ENCODE measurements around the gene ASTN2.

- TF ChIP-seq CTCF (IDR thresholded peaks at IDR 0.05 in 8 of 11, conservative IDR thresholded peaks at IDR 0.05 in 3 of 11) (no peak), POLR2A (IDR thresholded peaks at IDR 0.05) (no peak), POLR2AphosphoS5 (IDR thresholded peaks at IDR 0.05) (no peak)
These were observed 156.5 kb downstream of the ASTN2 start for GRCh38 chr9:117258184-117258866.

All from spleen (tissue), 7 donors.